WERI-Rb-1 (cell line): ENCODE results near the gene DNAH9.

Experiments
- DNase-seq: peaks from one replicate; pipeline ENCODE4 v3.0.0-alpha.2; 2020
- H3K27ac ChIP-seq: fragments of 250-450 bp; sonication (Bioruptor Pico); 2 replicates; pipeline ENCODE4 v1.5.1; 2020; ENCODE audit warnings: mild to moderate bottlenecking, moderate library complexity
- H3K27me3 ChIP-seq: fragments of 250-450 bp; sonication (Bioruptor Pico); 2 replicates; pipeline ENCODE4 v1.5.1; 2021; ENCODE audit warnings: mild to moderate bottlenecking, low read depth, moderate library complexity; ENCODE audit not compliant: insufficient read depth, severe bottlenecking
- H3K36me3 ChIP-seq: fragments of 250-450 bp; sonication (Bioruptor Pico); 2 replicates; pipeline ENCODE4 v1.5.1; 2020; ENCODE audit warnings: mild to moderate bottlenecking, moderate library complexity
- H3K4me3 ChIP-seq: 2 replicates; pipeline ENCODE4 v1.5.1; 2011; ENCODE audit warnings: low read depth, mild to moderate bottlenecking, control low read depth, low read length
- H3K9me3 ChIP-seq: fragments of 250-450 bp; sonication (Bioruptor Pico); 2 replicates; pipeline ENCODE4 v1.5.1; 2021; ENCODE audit warnings: mild to moderate bottlenecking, moderate library complexity; ENCODE audit not compliant: severe bottlenecking
- TF ChIP-seq, protein P1 (sequence below): IDR thresholded peaks from 2 replicates; pipeline ENCODE4 v1.5.1; 2011; ENCODE audit warnings: low read depth, mild to moderate bottlenecking, control low read depth, inconsistent platforms, low read length

DNAH9 gene

DNA sequence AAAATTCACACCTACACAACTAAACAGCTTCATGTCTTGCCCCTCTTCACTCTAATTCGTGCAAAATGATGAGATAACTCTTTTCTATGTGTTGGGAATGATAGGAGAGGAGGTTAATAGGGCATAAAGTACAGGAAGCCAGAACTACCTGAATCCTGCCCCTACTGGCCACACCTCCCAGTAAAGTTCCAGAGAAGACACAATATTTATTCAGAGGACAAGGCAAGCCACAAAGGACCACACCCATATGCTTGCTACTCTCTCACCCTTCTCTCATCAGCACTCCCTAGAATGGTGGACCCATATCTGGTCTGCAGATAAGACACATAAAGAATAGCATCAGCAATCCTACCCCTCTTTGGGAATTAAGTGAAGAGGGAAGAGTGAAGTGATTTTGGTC lies 324.4 kb downstream of the DNAH9 start:
- TF ChIP-seq, protein P1, sequence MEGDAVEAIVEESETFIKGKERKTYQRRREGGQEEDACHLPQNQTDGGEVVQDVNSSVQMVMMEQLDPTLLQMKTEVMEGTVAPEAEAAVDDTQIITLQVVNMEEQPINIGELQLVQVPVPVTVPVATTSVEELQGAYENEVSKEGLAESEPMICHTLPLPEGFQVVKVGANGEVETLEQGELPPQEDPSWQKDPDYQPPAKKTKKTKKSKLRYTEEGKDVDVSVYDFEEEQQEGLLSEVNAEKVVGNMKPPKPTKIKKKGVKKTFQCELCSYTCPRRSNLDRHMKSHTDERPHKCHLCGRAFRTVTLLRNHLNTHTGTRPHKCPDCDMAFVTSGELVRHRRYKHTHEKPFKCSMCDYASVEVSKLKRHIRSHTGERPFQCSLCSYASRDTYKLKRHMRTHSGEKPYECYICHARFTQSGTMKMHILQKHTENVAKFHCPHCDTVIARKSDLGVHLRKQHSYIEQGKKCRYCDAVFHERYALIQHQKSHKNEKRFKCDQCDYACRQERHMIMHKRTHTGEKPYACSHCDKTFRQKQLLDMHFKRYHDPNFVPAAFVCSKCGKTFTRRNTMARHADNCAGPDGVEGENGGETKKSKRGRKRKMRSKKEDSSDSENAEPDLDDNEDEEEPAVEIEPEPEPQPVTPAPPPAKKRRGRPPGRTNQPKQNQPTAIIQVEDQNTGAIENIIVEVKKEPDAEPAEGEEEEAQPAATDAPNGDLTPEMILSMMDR = no peak
- Histone ChIP-seq H3K27me3 (peaks cover 3% of the 10 kb centered on the region), H3K9me3 (peaks cover 3% of the 10 kb centered on the region), H3K27ac (no peak overlapping the region), H3K4me3 (no peak overlapping the region), H3K36me3 (no peaks in the 10 kb centered on the region)
- DNase-seq = no peak

DNA sequence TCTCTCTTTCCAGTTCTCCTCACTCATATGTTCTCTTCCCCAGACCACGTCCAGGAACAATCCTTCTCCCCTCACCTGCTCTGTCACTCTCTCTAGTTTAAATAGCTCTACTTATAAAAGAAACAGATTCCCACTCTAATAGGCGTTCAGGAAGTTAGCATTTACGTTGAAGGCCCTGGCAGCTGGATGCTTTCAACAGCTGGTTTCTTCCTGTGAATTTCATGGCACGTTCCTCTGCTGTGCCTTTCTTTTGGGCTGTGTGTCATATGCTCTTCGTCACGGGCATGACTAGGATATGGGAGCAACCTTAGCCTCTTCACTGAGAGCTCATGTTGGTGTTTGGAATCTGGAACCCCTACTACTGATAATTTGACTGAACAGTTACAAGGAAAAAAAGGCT lies 325.8 kb downstream of the DNAH9 start:
- DNase-seq = no peak
- Histone ChIP-seq H3K36me3 (no peaks in the 10 kb centered on the region), H3K27ac (no peak overlapping the region), H3K4me3 (no peak overlapping the region), H3K9me3 (peaks cover under 1% of the 10 kb centered on the region), H3K27me3 (no peaks in the 10 kb centered on the region)
- TF ChIP-seq, protein P1 = no peak

DNA sequence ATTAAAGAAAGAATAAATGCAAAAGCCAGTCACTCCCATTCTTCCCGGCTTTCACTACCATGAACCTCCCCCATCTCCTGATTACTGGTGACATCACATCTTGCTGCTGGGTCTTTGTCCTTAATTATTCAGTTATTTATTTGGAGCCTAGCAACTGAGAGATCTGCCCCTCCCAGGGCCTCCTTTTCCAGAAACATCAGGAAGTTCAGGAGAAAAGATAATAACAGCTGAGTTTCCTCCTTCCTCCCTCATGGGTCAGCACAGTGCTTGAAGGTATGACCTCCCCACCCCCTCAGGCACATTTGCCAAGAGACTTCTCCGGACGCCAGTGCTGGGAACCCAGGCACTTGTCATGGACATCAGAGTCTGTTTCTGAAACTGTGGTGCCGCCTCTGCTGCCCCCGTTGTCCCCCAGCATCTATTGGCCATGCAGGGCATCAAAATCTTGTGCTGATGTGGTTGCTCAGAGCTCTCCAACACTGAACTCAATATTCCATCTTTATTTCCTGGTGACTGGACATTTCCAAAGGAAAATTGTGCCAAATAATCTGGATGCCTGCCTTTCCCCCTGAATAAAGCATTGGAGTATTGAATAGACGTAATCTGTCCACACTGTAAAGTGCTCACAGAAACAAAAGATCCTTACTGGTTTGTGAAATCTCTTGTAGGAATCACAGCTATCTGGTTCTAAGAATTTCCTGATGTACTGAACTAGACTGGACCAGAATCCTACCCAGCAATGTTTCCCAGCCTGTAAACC lies 327.2 kb downstream of the DNAH9 start:
- Histone ChIP-seq H3K27me3 (no peaks in the 10 kb centered on the region), H3K9me3 (no peaks in the 10 kb centered on the region), H3K36me3 (no peaks in the 10 kb centered on the region), H3K4me3 (no peak overlapping the region), H3K27ac (no peak overlapping the region)
- no peak for DNase-seq
- TF ChIP-seq, protein P1 = no peak

DNA sequence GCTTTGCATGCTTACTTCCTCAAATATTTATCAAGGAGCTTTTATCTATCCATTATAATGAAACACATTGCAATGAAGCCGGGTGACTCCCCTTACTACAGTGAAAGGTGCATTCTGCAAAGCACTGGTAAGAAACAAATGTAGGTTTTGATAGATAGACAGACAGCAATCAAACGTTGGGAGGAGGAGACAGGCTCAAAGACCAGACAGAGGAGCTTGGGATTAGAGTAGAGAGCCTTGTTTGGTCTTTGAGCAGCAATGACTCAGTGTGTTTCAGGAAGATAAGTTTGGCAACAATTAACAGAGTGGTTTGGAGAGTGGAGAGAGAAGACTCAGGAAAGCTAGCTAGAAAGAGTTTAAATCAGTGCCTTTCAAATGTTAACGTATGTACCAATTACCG lies 330.2 kb downstream of the DNAH9 start:
- Histone ChIP-seq H3K9me3 (no peaks in the 10 kb centered on the region), H3K36me3 (no peaks in the 10 kb centered on the region), H3K4me3 (no peak overlapping the region), H3K27ac (no peak overlapping the region), H3K27me3 (no peaks in the 10 kb centered on the region)
- no peak for DNase-seq
- TF ChIP-seq, protein P1 = no peak

DNA sequence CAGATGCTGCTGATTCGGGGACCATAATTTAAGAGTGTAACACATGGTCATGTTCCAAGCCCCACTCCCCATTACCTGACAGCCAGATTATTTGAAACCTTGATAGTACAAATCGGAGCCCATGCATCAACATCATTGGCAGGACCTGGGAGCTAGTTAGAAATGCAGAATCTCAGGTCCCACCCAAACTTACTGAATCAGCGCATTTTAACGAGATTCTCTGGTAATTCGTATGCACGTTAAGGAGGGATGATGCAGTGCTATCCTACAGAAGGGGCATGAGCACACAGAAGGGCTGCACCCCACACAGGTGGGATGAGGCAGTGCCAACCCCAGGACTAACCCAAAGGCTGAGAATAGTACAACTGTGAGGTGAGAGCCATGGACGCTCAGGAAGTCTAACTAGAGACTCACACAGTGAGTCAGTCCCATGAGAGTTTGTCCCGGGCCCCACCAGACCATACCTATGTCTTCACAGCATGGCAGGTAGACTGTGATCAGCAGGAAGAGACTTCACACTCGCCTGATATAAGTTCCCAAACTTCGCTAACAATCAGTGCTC lies 334.1 kb downstream of the DNAH9 start:
- TF ChIP-seq, protein P1 = no peak
- Histone ChIP-seq H3K27ac (no peak overlapping the region), H3K4me3 (no peak overlapping the region), H3K36me3 (no peaks in the 10 kb centered on the region), H3K27me3 (peaks cover 6% of the 10 kb centered on the region), H3K9me3 (no peaks in the 10 kb centered on the region)
- DNase-seq = no peak
